ENCODE data around the gene ROBO1. TPM values are rescaled to one million over a fixed set of nuclear protein-coding genes. Genes with fewer than 3 reads are reported as not detected.
A peak's percentile ranks its signal among the peaks of the same experiment; 100 is the strongest.

The ROBO1 gene
- total RNA-seq, 1 donor from 2014 or later = 31.7 TPM

- DNase-seq (ENCODE audit: low spot score) (peak; percentile 86), ATAC-seq (peak; percentile 95)
- intact Hi-C loops (cut with DNase I) = no loop called here
Observed at GRCh38 chr3:79019137-79019923, 748.5 kb downstream of the ROBO1 start.

DNA sequence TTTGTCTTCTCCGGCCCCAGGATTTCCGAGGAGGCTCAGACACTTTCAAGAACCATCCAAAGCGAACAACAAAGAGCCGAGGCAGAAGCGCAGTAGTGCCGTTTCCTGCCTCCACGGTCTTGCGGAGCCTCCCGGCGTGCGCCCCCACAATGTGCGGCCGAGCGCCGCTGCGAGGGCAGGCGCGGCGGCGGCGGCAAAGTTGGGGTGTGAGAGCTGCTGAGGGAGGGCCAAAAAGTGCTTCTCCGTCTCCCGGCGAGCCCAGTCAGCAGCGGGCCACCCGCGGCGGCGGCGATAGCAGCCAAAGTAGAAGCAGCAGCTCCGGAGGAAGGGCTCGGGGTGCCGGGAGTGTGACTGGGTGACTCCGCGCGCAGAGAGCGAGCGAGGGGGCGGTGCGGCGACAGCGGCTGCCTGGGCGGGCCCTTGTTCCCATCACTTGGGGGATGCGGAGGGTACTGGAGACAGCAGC, 749.1 kb downstream of the ROBO1 start:
- intact Hi-C loops (cut with DNase I) = no loop called here
- DNase-seq (ENCODE audit: low spot score) = peak; percentile 74
- ATAC-seq = peak; percentile 84

DNA sequence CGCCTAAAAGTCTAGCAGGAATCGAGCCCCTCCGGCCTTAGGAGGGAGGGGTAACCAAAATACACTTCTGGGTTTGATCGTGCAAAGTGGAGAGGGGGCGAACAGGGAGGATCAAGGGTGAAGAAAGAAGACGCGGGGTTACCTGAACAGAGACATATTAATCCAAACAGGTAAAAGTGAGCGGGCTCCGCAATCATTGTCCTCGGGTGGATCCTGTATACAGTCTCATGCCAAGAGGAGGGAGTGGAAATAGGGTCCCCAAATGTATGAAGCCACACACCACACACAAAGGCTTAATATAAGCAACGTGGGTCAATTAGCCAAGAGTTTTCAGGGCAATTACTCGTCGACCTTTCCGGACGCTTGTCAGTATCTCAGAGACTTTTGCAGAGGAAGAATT, 749.5 kb downstream of the ROBO1 start:
- ATAC-seq (no peak), DNase-seq (ENCODE audit: low spot score) (no peak)
- intact Hi-C loops (cut with DNase I) = no loop called here

- no peak for ATAC-seq
- intact Hi-C loops (cut with DNase I) = no loop called here
- no peak for DNase-seq (ENCODE audit: low spot score)
Observed at GRCh38 chr3:79016587-79017376, 751.0 kb downstream of the ROBO1 start.

- DNase-seq (ENCODE audit: low spot score) (no peak), ATAC-seq (no peak)
- intact Hi-C loops (cut with DNase I) = no loop called here
Observed at GRCh38 chr3:79015854-79016253, 751.9 kb downstream of the ROBO1 start.

GRCh38 chr3:79012946-79013362, 754.8 kb downstream of the ROBO1 start:
- intact Hi-C loops (cut with DNase I) = no loop called here
- ATAC-seq (no peak), DNase-seq (ENCODE audit: low spot score) (no peak)

- peak; percentile 61 for ATAC-seq
- DNase-seq (ENCODE audit: low spot score) = no peak
- intact Hi-C loops (cut with DNase I) = no loop called here
Observed at GRCh38 chr3:79012530-79012913, 755.3 kb downstream of the ROBO1 start.

GRCh38 chr3:79011821-79012529, 755.8 kb downstream of the ROBO1 start:
- no peak for ATAC-seq
- no peak for DNase-seq (ENCODE audit: low spot score)
- intact Hi-C loops (cut with DNase I) = no loop called here

DNA sequence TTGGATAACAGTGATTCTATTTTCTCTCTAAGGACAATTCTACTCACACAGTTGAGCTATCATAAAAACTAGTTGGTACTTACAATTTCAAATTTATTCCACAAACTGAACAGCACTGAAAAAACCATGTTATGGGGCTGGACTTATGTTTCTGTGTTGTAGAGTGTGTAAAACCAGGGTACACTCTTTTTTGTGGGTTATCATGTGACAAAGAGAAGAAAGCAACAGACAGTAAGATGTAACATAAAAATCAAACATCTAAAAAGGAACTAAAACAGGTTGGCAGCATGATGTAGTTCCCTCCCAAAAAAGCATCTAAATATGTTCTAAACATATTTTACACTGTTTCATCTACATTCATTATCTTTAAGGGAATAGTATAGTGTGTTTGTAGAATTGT, 757.9 kb downstream of the ROBO1 start:
- ATAC-seq = no peak
- DNase-seq (ENCODE audit: low spot score) = no peak
- intact Hi-C loops (cut with DNase I) = no loop called here

DNA sequence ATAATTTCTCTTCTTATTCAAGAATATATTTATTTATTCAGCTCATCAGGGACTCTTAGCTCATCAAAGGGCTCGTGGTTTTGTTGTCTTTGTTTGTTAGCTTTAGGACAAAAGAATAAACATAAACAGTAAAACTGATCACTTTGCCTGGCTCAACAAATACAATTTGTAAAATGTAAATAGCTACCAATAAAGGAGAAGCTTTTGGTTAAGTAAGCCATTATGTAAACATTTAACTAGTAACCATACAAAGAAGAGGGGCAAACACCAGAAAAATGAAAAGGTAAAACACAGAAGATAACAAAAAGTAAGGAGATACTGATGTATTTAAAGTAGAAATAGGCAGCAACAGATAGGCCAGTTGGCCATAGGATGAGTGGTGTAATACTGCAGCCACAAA, 761.7 kb downstream of the ROBO1 start:
- ATAC-seq = no peak
- no peak for DNase-seq (ENCODE audit: low spot score)
- intact Hi-C loops (cut with DNase I) = no loop called here

- intact Hi-C loops (cut with DNase I) = no loop called here
- ATAC-seq (no peak), DNase-seq (ENCODE audit: low spot score) (no peak)
Observed at GRCh38 chr3:79005084-79005483, 762.7 kb downstream of the ROBO1 start.

DNA sequence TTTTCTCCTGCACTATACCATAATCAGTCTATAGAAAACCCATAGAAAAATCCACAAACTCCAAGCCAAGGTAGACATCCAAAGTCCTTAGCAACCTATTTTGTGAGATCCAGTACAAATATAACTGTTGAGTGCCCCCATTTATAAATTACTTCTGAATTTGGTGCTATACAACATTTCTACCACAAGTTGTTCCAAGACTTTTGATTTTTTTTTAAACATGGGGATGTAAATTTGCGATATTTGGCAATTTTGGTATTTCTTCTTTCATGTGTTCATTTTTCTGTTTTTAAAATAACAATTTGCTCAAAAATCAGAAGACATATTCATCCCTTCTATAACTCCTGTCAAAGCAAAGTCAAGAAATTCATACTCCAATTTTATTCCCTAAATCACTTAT, 763.8 kb downstream of the ROBO1 start:
- ATAC-seq (no peak), DNase-seq (ENCODE audit: low spot score) (no peak)
- intact Hi-C loops (cut with DNase I) = no loop called here

- ATAC-seq (no peak), DNase-seq (ENCODE audit: low spot score) (no peak)
- intact Hi-C loops (cut with DNase I) = no loop called here
Observed at GRCh38 chr3:79002465-79003372, 765.1 kb downstream of the ROBO1 start.

GRCh38 chr3:79001255-79001654, 766.5 kb downstream of the ROBO1 start:
- DNase-seq (ENCODE audit: low spot score) (no peak), ATAC-seq (no peak)
- intact Hi-C loops (cut with DNase I) = no loop called here

DNA sequence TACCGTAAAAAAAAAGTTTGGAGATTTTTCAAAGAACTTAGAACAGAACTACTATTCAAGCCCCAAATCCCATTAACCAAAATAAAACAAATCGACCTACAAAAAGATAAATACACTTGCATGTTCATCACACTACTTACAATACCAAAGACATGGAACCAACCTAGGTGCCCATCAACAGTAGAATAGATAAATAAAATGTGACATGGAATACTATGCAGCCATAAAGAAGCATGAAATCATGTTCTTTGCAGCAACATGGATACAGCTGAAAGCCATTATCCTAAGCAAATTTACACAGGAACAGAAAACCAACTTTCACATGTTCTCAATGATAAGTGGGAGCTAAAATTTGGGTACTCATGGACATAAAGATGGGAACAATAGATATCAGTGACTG, 768.7 kb downstream of the ROBO1 start:
- intact Hi-C loops (cut with DNase I) = no loop called here
- no peak for ATAC-seq

GRCh38 chr3:78995087-78995486, 772.7 kb downstream of the ROBO1 start:
- no peak for ATAC-seq
- DNase-seq (ENCODE audit: low spot score) = no peak
- intact Hi-C loops (cut with DNase I) = no loop called here

More for the DNA sequence above, 768.7 kb downstream of the ROBO1 start:
- DNase-seq (ENCODE audit: low spot score) = no peak

DNA sequence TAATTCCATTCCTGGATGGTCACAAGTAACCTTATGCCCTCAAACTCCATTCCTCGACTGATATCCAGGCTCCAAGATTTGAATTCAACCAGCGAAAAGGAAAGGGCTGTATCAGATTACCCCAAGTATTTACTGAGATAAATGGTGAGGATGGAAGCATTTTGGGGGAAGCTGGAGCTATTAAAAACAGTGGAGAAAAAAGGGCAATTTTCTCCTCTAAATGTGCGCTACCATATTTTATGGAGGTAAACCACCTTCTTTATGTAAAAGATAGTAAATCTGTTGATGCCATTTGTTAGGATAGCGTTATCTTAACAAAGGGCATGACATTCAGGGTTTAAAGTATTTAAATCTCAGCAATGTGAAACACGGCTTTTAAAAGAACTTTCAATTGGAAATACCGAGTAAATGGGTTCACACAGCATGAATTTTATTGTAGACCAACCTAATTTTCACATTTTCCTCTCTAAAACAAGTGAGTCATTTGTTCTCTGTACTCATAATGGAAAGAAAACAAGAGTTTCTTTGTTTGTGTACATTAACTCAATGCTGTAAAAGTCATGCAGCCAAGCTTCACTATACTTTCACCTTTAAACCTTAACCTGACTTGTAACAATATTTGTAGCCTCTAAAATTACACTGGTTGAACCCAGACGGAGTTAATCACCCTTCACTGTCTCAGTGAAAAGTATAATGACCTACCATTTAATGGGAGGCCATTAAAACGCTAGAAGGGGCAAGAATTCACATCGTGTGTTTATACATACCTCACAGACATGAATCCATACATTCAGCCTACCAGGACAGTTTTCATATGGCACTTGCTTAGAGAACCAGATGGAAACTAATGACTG, 773.4 kb downstream of the ROBO1 start:
- intact Hi-C loops (cut with DNase I) = no loop called here
- ATAC-seq = no peak

DNA sequence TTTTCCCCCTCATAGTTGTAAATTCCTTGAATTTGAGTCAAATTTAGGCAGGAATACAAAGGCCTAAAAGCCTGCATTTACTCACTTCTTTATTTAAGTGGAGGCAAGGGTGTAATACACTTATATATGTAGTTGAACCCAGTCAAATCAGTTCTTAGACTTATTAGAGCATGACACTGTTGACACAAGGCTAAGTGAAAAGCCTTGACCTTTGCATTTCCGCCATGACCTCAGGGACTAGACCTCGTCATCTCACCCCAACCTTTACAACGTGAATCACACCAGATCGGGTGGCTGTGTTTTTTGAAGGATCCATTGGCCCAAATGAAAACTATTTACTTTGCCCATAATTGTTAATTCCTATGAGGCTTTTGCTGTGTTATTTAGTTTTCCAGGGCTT, 774.4 kb downstream of the ROBO1 start:
- DNase-seq (ENCODE audit: low spot score) (no peak), ATAC-seq (no peak)
- intact Hi-C loops (cut with DNase I) = no loop called here

More for the DNA sequence above, 773.4 kb downstream of the ROBO1 start:
- no peak for DNase-seq (ENCODE audit: low spot score)

Measured in sciatic nerve (tissue), 2 donors.